Fibroblast of villous mesenchyme (primary cell): ENCODE measurements around the gene TSKU. TPM values are rescaled to one million over a fixed set of nuclear protein-coding genes. Genes with fewer than 3 reads are reported as not detected.
"Not testable (repeated sequence)": the region's sequence is repeated elsewhere in the genome, so short reads cannot be mapped to it uniquely, and the experiment has no call there.

ENCODE experiments used
- DNase-seq: peaks from one replicate; pipeline ENCODE4 v3.0.0-alpha.2; 2010; ENCODE audit warnings: low read depth
- H3K4me3 ChIP-seq: 2 replicates; pipeline ENCODE4 v1.5.1; 2011; ENCODE audit warnings: low read depth, mild to moderate bottlenecking, low read length
- total RNA-seq: library from RNA; depleted of rRNA; stranded (reverse); fragments of >200 nt; gene quantifications from 2 replicates; pipeline ENCODE4 v1.2.3, GENCODE V29; 2012
- TF ChIP-seq, protein P1 (sequence below): IDR thresholded peaks from 2 replicates; pipeline ENCODE4 v1.5.1; 2012; ENCODE audit warnings: low read depth, mild to moderate bottlenecking, low read length; ENCODE audit not compliant: insufficient read depth

Gene TSKU
- total RNA-seq, 1 donor, result 18.6 TPM

DNA sequence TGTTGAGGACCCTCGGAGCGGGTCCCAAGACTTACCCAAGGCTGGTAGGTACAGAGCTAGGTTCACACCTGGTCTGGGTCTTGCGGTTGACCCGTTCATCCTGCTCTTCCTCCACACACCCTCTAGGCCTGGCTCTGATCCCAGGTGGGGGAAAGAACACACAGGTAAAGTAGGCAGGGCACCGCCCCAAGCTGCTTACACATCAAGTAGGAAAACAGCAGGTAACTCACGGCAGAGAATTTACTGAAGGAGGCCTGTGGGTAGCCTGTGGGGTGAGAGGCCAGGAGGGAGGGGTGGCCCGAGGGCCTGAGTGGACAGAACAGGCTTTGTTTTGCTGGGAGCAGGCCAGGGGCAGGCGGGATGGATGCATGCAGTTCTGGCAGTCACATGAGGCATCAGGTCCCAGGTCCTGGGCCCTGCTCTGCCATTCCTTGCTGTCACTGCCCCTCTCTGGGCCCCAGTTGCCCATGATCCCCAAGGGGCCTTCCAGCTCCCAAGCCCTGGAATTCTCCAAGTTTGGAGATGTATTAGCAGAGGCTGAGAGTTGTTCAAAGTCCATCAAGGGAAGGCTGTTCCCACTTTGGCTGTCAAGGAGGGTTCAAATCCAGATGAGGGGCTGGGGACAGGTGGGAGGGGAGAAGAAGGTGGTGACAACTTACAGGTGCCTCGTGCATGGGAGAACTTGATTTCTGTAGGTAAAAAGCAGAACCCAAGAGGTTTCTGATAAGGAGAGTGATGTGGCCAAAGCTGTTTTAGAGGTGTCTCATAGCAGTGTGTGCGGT, 5.7 kb downstream of the TSKU start:
- TF ChIP-seq, protein P1, sequence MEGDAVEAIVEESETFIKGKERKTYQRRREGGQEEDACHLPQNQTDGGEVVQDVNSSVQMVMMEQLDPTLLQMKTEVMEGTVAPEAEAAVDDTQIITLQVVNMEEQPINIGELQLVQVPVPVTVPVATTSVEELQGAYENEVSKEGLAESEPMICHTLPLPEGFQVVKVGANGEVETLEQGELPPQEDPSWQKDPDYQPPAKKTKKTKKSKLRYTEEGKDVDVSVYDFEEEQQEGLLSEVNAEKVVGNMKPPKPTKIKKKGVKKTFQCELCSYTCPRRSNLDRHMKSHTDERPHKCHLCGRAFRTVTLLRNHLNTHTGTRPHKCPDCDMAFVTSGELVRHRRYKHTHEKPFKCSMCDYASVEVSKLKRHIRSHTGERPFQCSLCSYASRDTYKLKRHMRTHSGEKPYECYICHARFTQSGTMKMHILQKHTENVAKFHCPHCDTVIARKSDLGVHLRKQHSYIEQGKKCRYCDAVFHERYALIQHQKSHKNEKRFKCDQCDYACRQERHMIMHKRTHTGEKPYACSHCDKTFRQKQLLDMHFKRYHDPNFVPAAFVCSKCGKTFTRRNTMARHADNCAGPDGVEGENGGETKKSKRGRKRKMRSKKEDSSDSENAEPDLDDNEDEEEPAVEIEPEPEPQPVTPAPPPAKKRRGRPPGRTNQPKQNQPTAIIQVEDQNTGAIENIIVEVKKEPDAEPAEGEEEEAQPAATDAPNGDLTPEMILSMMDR, result no peak
- DNase-seq, result no peak
- no peak overlapping the region for H3K4me3 ChIP-seq

DNA sequence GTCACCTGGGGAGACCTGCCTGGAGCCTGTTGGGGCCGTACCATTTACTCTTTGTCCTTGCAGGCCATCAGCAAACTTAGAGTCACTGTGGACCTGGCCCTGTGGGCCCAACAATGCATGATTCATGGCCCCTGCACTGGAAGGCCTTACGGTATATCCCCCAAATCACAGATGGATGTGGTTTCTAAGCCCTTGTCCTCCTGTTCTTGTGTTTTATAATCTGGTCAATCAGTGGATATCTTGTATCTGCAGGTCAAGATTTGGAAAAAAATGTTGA, 6.2 kb downstream of the TSKU start:
- DNase-seq, result no peak
- TF ChIP-seq, protein P1, result no peak
- H3K4me3 ChIP-seq, result no peak overlapping the region

DNA sequence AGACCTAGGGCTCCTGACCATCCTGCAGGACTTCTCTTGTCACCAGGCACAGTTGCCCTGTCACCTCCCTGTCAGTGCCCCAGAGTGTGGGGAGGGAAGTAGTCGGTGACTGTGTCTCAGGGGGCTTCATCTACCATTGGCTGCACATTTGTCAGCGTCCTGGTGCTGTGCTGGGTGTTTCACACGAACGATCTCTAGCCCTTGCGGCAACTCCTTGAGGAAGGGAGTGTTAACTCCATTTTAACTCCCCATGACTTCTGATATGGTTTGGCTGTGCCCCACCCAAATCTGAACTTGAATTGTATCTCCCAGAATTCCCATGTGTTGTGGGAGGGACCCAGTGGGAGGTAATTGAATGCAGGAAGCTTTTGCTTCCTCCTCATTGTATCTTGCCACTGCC, 7.1 kb downstream of the TSKU start:
- TF ChIP-seq, protein P1, result no peak
- no peak overlapping the region for H3K4me3 ChIP-seq
- DNase-seq, result no peak

DNA sequence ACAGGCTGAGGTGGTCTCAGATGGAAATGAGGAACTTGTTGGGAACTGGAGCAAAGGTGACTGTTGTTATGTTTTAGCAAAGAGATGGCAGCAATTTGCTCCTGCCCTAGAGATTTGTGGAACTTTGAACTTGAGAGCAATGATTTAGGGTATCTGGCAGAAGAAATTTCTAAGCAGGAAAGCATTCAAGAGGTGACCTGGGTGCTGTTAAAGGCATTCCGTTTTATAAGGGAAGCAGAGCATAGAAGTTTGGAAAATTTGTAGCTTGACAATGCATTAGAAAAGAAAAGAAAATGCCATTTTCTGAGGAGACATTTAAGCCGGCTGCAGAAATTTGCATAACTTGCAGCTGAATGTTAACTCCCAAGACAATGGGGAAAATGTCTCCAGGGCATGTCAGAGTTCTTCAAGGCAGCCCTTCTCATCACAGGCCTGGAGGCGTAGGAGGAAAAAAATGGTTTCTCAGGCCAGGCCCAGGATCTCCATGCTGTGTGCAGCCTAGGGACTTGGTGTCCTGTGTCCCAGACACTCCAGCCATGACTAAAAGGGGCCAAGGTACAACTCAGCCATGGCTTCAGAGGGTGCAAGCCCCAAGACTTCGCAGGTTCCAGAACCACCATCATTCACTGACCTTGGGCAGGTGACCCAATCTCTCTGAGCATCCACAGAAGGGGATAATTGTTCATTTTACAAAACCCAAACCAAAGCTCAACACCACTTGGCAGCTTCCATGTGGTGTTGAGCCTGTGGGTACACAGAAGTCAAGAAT, 8.0 kb downstream of the TSKU start:
- not testable (repeated sequence) for H3K4me3 ChIP-seq, DNase-seq

DNA sequence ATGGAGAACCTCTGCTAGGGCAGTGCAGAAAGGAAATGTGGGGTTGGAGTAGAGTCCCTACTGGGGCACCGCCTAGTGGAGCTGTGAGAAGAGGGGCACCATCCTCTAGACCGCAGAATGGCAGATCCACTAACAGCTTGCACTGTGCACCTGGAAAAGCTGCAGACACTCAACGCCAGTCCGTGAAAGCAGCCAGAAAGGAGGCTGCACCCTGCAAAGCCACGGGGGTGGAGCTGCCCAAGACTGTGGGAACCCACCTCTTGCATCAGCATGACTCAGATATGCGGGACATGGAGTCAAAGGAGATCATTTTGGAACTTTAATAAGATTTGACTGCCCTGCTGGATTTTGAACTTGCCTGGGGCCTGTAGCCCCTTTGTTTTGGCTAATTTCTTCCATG, 8.7 kb downstream of the TSKU start:
- TF ChIP-seq, protein P1, result no peak
- no peak overlapping the region for H3K4me3 ChIP-seq
- peak; percentile 85 for DNase-seq

DNA sequence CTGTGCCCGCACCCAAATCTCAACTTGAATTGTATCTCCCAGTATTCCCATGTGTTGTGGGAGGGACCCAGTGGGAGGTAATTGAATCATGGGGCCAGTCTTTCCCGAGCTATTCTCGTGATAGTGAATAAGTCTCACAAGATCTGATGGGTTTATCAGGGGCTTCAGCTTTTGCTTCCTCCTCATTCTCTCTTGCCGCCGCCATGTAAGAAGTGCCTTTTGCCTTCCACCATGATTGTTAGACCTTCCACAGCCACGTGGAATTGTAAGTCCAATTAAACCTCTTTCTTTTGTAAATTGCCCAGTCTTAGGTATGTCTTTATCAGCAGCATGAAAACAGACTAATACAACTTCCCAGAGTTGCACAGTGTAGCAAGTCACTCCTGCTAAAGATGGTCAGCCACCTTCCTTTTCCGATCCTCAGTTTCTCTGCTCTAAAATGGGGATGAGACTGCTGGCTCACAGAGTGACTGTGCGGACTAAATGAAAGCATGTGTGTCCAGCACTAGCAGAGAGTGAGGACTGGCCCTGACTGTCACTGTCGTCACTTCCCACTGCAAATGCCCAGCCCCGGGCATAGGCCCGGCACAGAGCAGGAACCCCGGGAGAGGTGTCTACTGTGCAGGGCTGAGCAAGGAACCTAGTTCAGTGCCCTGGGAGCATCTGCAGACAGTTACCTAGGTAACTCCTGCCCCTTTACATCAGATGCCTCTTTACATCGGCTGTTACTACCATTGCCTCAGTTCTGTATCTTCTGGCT, 9.5 kb downstream of the TSKU start:
- no peak for DNase-seq
- TF ChIP-seq, protein P1, result no peak
- H3K4me3 ChIP-seq, result no peak overlapping the region
